ENCODE results near the gene MRPS27. TPM values are rescaled to one million over a fixed set of nuclear protein-coding genes. Genes with fewer than 3 reads are reported as not detected.

The MRPS27 gene
- total and polyA plus RNA-seq, 2 of the 13 experiments (the other 11 are each of a cell fraction or from before 2014, with no cell fraction given) = 71.8 to 115 TPM

DNA sequence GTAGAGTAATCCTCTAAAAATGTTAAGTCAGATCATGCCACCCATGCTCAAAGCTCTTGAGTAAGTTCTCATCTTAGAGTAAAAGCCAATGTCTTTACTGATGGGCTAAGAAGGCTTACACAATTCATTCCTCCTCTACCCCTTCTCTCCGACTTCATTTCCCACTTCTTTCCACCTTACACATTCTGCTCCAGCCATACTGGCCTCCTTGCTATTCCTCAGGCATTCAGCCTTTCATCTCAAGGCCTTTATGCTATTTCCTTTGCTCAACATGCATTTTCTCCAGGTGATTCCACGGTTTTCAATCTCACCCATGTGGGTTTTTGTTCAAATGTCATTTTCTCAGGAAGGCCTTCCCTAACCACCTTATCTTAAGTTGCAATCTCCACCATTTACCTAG is 107.9 kb downstream of the MRPS27 start (continued):
- TF ChIP-seq, protein P1, sequence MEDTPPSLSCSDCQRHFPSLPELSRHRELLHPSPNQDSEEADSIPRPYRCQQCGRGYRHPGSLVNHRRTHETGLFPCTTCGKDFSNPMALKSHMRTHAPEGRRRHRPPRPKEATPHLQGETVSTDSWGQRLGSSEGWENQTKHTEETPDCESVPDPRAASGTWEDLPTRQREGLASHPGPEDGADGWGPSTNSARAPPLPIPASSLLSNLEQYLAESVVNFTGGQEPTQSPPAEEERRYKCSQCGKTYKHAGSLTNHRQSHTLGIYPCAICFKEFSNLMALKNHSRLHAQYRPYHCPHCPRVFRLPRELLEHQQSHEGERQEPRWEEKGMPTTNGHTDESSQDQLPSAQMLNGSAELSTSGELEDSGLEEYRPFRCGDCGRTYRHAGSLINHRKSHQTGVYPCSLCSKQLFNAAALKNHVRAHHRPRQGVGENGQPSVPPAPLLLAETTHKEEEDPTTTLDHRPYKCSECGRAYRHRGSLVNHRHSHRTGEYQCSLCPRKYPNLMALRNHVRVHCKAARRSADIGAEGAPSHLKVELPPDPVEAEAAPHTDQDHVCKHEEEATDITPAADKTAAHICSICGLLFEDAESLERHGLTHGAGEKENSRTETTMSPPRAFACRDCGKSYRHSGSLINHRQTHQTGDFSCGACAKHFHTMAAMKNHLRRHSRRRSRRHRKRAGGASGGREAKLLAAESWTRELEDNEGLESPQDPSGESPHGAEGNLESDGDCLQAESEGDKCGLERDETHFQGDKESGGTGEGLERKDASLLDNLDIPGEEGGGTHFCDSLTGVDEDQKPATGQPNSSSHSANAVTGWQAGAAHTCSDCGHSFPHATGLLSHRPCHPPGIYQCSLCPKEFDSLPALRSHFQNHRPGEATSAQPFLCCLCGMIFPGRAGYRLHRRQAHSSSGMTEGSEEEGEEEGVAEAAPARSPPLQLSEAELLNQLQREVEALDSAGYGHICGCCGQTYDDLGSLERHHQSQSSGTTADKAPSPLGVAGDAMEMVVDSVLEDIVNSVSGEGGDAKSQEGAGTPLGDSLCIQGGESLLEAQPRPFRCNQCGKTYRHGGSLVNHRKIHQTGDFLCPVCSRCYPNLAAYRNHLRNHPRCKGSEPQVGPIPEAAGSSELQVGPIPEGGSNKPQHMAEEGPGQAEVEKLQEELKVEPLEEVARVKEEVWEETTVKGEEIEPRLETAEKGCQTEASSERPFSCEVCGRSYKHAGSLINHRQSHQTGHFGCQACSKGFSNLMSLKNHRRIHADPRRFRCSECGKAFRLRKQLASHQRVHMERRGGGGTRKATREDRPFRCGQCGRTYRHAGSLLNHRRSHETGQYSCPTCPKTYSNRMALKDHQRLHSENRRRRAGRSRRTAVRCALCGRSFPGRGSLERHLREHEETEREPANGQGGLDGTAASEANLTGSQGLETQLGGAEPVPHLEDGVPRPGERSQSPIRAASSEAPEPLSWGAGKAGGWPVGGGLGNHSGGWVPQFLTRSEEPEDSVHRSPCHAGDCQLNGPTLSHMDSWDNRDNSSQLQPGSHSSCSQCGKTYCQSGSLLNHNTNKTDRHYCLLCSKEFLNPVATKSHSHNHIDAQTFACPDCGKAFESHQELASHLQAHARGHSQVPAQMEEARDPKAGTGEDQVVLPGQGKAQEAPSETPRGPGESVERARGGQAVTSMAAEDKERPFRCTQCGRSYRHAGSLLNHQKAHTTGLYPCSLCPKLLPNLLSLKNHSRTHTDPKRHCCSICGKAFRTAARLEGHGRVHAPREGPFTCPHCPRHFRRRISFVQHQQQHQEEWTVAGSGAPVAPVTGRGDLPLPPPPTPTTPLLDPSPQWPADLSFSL (CRISPR knock-in tag; IDR thresholded peaks at IDR 0.05) = no peak
- TF ChIP-seq SCMH1 (CRISPR knock-in tag; IDR thresholded peaks at IDR 0.05; ENCODE audit: borderline replicate concordance) = no peak
- TF ChIP-seq, protein P2, sequence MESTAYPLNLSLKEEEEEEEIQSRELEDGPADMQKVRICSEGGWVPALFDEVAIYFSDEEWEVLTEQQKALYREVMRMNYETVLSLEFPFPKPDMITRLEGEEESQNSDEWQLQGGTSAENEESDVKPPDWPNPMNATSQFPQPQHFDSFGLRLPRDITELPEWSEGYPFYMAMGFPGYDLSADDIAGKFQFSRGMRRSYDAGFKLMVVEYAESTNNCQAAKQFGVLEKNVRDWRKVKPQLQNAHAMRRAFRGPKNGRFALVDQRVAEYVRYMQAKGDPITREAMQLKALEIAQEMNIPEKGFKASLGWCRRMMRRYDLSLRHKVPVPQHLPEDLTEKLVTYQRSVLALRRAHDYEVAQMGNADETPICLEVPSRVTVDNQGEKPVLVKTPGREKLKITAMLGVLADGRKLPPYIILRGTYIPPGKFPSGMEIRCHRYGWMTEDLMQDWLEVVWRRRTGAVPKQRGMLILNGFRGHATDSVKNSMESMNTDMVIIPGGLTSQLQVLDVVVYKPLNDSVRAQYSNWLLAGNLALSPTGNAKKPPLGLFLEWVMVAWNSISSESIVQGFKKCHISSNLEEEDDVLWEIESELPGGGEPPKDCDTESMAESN (CRISPR knock-in tag; conservative IDR thresholded peaks at IDR 0.05) = no peak
- no peak for TF ChIP-seq MYNN (CRISPR knock-in tag; IDR thresholded peaks at IDR 0.05; ENCODE audit: low read depth)
- no peak for TF ChIP-seq ZNF616 (CRISPR knock-in tag; IDR thresholded peaks at IDR 0.05; ENCODE audit: low read depth)
- no peak for TF ChIP-seq KAT8 (CRISPR knock-in tag; IDR thresholded peaks at IDR 0.05)
- no peak for TF ChIP-seq ZNF282 (IDR thresholded peaks at IDR 0.05; ENCODE audit: partially characterized antibody)

All from HepG2 (cell line).